GM19452 (cell line): ENCODE measurements around the gene HHAT.

ENCODE experiments used
- ATAC-seq: cut with Tn5 transposase; IDR thresholded peaks from one replicate; pipeline ENCODE4 v1.9.1; 2021; ENCODE audit not compliant: unreplicated experiment

HHAT gene

DNA sequence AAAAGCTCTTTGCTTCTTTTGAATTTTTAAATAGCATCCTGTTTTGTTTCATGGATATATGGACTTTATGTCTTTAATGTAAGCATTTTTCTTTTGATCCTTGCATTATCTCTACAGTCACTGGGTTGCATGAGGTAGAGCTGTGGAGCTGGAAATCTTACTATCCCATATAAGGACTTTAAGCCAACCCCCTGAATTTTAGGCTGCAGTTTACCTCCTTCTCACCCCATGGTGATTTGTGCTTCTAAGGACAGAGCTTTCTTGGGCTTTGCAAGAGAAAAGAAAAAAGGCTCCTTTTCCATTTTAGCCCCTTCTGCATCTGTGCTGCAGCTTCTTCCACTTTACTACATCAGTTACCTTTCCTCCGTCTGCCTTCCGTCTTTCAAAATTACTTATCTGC lies 373.8 kb downstream of the HHAT start:
- ATAC-seq: no peak

DNA sequence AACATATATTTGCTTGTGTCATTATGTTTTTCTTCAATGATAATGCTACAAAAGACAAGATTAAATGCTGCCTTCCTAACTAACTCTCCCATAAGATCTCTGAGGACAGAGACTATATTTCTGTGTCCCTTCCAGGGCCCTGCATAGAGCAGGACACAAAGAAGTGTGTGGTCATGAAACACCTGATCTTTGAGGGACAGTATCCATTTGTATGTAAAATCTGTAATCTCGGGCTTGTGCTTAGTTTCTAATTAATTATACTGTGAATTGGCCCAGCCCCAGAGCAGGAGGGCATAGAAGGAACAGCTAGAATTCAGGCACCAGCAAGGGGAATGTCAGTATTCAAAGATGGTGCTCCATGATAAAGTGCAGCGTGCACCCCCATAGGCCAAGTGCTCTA lies 374.9 kb downstream of the HHAT start:
- no peak for ATAC-seq

DNA sequence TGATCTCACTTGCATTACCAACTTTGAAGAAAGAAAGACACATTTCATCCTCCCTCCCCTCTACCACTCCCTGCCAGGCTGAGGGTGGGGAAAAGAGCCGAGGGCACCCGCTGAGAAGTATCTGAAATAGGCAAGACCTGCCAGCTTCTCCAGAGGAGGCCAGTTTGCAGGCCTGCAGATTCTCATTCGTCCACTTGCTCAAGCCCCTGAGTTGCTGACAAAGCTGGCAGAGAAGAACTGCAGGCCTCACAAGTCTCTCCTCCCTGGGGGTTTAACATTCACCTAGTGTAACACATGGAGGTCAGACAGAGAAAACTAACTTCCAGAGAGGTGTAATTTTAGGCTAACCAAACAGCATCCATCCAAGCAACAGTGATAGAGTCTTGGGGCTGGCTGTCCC lies 376.4 kb downstream of the HHAT start:
- no peak for ATAC-seq

DNA sequence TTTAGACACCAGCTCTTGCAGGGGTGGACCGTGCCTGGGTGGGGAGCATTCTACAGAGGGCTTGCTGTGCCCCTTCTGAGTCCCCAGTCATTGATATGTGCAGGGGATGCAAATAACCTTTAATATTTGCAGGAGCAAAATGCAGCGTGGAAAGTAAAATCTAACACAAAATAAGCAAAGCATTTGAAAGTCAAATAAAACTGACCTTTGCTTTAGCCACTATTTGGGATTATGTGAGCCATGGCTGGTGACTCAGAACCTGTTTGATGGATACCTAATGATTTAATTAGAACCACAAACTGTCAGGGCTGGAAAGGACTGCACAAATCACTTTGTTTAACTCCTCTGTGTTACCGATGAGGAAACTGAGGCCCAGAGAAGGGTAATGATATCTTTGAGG lies 377.5 kb downstream of the HHAT start:
- no peak for ATAC-seq

DNA sequence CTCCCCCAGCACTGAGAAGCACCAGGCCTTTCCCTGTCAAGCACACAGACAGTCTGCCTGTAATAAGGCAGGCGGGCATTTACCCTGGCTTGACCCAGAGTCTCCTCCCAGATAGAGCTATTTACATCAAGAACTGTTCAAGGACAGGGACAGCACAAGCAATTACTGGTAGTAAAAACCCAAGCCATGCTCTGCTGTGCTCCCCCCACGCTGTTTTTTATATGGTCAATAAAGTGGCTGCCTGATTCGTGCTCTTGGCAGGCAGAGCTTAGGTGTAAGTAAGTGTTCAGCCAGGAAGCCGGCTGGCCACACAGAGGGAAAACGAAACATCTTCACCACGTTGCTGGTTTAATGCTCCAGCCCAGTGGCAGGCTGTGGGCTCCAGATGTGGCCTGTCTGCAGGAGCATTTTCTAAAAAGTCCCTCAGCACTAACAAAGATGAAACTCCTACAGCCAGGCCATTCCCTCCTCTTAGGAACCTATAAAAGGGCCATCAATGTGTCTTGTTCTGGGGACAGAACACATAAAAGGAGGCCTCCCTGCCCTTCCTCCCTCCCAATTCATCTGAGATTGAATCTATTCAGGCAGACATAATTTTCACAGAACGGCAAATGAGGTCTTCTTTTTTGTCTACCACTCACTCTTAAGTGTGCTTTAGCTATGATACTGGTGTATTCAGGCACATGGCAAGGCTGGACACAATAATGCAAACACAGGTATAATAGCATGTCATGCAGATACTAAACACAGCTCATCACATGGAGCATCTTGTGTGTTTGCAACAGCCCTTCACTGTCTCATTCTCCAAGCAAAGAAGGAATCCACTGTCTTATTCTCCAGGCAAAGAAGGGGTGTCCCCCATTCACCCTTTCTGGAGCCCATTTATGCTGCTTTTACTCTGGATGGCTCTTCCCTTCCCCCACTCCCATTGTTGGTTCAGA lies 378.9 kb downstream of the HHAT start:
- ATAC-seq: no peak

DNA sequence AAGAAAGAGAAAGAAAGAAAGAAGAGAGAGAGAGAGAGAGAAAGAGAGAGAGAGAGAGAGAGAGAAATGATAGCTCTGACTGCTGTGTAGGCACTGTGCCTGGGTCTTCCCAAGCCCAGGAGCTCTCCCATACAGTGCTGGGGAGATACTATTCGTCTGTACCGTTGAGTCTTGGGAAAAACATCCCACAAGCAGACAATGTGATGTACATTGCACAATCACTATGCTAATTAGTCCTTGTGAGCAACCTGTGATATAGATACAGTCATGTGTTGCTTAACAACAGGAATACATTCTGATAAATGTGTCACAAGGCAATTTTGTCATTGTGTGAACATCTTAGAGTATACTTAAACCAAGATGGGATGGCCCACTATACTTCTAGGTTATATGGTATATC lies 381.0 kb downstream of the HHAT start:
- ATAC-seq: no peak

DNA sequence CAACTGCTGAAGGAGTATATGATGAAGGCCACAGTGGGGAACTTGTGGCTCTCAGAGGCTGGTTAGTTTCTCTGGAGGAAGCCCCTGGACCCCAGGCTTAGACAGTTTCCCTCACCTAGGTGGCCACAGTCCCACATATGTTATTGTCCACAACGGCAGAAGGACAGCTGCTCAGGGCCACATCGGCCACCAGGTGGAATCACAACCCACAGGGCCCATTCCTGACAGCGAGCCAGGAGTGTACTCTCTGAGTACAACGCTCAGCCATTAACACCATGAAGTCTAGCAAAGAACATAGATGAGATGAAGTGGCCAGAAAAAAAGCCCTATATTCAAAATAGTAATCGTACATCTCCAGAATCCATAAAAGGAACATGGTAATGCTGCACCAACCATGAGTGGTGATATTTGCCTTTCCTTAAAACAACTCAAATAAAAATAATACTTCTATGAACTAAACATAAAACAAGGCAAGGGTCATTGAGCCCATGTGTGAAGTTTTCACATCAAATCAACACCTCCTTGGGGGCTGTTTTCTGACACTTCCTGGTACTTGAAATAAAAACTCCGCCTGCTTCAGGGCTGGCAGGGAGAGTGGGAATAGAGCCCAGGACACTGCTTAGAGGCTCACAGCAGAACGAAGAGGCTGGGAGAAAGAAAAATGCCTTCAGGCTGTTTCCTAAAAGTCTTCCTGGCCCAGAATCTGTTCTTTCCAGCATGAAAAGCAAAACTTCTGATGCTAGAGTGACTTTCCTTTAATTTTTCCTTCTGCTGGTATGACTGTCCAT lies 383.3 kb downstream of the HHAT start:
- no peak for ATAC-seq

DNA sequence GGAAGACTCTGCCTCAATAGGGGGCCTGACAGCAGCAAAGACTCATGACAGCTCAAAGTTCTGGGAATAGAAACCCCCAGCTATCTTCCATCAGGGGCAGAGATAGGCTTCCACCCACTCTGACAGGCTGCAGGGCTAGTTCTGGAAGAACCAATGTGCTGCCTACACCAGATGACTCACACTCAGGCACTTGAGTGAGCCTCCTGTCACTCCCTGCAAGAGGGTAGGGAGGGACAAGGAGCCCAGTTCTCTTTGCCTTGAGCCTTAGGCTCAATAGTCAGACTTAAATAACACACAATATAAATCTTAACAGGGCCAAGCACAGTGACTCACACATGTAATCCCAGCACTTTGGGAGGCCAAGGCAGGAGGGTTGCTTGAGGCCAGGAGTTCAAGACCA lies 386.4 kb downstream of the HHAT start:
- ATAC-seq: no peak

DNA sequence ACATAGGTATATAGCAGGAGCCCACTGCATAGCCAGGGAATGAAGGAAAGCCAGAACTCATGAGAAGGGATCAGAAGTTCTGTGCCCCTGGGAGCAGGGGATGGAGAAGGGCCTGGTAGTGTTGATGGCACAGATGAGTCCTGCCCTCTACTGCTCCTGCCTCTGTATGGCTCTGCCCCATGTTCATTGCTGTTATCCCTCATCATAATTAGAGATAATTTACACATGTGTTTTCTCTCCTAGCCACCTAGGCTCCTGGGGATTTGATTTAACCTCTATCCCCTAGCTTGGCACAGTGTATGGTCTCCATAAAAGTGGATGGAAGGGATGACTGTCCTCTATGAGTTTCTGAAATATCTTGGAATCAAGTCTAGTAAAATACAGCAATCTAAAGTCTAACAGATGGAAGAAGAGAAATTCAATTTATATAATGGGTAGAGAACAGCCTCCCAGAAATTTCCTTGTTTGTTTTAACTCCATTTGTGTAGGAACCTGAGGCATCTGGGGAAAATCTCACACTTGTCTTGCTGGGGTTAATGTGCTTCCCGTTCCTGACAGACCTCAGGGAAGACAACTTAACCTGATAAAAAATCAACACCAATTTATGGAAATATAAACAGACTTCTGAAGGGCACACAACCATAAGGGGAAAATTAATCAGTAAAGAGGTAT lies 393.8 kb downstream of the HHAT start:
- no peak for ATAC-seq

DNA sequence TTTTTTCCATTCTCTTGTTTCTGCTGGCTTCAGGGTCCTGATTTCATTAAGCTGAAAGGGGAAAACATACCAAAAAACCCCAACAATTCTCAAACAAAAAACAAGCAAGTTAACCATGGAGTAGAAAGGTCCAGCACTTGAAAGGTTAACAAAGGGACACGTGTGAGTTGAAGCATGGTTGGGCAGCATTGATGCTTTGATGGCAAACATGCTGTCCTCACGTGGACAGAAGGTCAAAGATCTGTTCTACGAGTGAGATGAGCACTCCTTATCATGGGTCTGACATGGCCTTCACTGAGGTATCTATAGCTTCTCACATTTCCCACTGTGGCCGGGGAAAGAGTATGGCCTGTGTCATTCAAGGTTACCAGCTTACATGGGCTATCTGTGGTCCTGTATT lies 394.9 kb downstream of the HHAT start:
- ATAC-seq: no peak

DNA sequence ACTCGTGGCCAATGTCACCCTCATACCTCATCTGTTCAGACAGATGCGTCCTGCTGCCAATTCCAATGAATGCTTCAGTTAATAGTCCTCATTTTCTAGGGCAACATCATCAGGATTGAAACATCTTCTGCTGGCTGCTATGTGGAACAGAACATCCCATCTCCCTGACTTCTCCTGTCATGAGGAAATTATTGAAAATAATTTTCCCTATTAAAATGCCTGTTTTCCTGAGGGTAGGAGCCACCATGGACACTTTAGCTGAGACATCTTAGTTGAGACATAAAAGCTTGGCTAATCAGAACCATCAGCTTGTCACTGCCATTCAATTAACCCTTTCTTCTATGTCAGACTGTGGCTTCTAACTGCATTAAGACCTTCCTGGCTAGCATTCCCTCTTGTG lies 396.1 kb downstream of the HHAT start:
- ATAC-seq: no peak
